Epidermal melanocyte (primary cell): Measurements from ENCODE around the gene PTF1A.

Experiments used
- DNase-seq: peaks from one replicate; pipeline ENCODE4 v3.0.0; 2011; ENCODE audit warnings: low spot score; ENCODE audit not compliant: insufficient read length

PTF1A gene, protein sequence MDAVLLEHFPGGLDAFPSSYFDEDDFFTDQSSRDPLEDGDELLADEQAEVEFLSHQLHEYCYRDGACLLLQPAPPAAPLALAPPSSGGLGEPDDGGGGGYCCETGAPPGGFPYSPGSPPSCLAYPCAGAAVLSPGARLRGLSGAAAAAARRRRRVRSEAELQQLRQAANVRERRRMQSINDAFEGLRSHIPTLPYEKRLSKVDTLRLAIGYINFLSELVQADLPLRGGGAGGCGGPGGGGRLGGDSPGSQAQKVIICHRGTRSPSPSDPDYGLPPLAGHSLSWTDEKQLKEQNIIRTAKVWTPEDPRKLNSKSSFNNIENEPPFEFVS

DNA sequence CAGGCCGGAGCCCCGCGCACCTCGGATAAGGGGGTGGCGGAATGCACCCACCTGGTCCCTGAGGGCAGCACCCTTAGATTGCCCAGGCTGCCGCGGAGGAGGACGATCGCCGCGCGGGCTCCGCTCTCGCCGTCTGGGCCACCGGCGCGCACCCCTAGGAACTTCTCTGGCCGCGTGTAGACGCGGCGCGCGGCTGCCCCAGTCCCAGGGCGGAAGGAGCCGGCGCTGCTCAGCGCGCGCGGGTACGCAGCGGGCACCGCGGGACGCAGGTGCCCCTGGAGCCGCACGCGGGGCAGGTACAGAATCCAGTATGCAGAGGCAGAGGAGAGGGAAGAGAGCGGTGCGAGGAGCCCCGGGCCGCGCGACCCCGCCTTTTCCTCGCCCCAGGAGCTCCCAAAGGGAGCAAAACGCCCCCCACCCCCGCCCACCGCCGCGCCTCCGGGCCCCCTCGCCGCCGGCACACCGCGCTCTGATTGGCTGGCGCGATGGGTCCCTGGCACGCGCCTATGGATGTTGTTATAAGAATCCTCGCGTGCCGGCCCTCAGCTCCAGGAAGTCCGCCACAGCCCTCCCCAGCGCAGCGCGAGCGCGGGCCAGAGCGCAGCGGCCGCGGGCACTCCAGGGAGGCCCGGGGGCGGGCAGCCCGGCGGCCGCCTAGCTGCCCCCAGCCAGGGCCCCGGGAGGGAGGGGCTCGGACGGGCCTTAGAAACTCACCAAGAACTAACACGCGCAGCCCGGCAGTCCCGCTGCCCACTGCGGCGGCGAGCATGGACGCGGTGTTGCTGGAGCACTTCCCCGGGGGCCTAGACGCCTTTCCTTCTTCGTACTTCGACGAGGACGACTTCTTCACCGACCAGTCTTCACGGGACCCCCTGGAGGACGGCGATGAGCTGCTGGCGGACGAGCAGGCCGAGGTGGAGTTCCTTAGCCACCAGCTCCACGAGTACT lies at the start of gene PTF1A:
TSS of gene PTF1A (plus strand) at position 549 of the 948 bp plus-strand sequence. CDS start at position 768, 219 bp downstream.
- DNase-seq: no peak

DNA sequence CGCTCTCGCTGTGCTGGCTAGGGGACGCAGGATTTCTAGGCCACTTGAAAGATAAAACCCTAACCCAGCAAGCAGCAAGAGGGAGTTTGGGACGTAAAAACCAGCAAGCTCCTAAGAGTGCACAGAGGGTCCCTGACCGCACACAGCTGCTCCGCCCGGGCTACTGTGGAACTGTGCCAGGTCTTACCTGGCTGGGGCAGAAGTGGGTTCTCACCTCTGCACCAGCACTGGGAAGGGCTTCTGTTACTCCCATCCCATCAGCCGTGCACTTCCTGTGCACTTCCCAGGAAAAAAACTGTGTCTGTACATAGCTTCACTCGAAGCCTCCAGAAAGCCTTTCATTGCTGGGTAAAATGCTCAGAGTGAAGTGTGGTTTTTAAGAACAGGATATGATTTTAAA lies 45.9 kb upstream of the PTF1A start:
- DNase-seq: no peak

GRCh38 chr10:23147035-23147434 lies 45.1 kb upstream of the PTF1A start:
- DNase-seq: no peak

DNA sequence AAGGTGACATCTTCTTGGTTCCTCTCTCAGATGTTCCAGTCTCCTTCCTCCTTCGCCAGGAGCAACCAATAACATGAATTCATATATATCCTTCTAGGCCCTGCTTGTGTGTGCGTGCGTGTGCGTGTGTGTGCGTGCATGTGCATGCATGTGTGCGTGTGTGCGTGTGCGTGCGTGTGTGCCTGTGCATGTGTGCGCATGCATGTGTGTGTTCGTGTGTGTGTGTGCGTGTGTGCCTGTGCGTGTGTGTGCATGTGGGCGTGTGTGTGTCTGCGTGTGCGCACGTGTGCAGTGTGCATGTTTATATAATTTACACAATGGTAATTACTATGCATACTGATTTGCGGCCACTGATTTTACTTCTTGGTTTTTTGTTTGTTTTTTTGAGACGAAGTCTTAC lies 43.9 kb upstream of the PTF1A start:
- no peak for DNase-seq

GRCh38 chr10:23150091-23150490 lies 42.0 kb upstream of the PTF1A start:
- DNase-seq: no peak

GRCh38 chr10:23150610-23151009 lies 41.5 kb upstream of the PTF1A start:
- no peak for DNase-seq

DNA sequence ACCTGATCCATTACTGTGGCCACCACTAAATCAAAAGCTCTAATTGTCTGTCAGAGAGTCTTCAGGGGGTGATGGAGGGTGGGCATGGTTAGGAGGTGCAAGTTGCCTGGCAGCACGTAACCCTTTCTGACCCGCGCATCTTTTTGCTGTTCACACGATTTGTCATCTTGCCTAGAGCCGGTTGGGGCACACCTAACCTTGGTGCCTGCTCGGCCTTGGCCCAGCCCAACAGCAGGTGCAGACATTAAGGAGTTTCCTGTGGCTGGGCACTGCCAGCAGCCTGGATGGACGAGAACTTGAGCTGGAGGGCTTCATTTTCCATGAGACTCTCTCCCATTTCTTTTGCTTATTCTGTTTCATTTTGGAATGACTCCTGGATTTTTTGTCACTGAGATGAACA lies 41.0 kb upstream of the PTF1A start:
- DNase-seq: no peak

DNA sequence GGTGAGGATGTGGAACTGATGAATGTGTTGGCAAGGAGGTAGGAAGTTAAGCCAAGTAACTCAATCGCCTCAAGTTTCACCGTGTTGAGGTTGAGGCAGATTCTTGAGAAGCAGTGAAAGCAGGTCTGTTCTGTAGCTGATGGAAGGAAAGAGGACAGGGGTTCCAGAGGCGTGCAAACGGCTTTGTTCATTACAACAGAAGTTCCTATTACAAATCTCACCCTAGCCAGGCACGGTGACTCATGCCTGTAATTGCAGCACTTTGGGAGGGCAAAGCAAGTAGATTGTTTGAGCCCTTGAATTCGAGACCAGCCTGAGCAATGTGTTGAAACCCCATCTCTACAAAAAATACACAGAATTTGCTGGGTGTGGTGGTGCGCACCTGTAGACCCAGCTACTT lies 36.9 kb upstream of the PTF1A start:
- DNase-seq: no peak

DNA sequence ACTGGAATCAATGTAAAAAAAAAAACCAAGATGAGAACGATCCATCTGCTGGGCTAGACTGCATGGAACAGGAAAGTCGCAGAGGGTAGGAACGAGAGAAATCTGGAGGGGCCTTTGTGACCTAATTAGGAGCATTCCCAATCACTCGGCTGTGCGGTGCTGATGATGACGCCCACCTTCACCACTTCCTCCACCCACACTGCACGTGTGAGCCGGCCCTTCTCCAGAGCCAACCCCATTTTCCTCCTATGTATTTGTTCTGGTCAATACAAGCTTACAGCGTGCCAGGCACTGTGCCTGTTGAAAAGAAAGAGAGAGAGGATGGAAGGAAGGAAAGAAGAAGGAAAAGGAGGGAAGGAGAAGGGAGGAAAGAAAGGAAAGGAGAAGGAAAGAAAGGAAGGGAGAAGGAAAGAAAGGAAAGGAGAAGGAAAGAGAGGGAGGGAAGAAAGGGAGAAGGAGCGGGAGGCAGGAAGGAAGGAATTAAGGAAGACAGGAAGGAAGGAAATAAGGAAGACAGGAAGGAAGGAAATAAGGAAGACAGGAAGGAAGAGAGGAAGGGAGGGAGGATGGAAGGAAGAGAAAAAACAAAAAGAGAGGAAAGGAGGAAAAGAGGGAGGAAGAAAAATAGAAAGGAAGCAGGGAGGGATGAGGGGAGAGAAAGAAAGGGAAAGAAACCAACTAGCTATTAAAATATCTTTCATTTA lies 35.5 kb upstream of the PTF1A start:
- no peak for DNase-seq

DNA sequence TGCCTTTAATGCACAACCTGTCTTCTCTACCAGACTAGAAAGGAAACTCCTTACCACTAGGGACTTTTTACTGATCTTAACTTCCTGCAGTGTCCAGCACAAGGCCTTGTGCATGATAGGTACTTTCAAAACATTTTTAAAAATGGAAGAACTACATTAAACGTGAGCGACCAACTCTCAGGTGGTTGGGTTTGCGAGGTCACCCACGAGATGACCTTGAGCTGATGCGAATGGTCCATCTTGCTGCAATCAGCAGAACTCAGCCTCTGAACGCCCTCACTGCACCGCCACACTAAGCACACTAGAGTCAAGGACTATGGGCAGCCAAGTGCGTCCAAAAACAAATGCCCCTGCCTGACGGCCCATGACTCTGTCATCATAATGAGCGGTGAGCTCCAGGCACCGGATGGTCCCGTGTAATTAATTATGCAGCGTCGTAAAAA lies 34.9 kb upstream of the PTF1A start:
- DNase-seq: no peak

- no peak for DNase-seq
Measured at GRCh38 chr10:23157691-23158369, 34.3 kb upstream of the PTF1A start.

GRCh38 chr10:23158370-23158769 lies 33.7 kb upstream of the PTF1A start:
- peak; percentile 75 for DNase-seq

GRCh38 chr10:23171232-23171876 lies 20.8 kb upstream of the PTF1A start:
- no peak for DNase-seq

- DNase-seq: no peak
Measured at GRCh38 chr10:23172429-23173213, 19.5 kb upstream of the PTF1A start.

DNA sequence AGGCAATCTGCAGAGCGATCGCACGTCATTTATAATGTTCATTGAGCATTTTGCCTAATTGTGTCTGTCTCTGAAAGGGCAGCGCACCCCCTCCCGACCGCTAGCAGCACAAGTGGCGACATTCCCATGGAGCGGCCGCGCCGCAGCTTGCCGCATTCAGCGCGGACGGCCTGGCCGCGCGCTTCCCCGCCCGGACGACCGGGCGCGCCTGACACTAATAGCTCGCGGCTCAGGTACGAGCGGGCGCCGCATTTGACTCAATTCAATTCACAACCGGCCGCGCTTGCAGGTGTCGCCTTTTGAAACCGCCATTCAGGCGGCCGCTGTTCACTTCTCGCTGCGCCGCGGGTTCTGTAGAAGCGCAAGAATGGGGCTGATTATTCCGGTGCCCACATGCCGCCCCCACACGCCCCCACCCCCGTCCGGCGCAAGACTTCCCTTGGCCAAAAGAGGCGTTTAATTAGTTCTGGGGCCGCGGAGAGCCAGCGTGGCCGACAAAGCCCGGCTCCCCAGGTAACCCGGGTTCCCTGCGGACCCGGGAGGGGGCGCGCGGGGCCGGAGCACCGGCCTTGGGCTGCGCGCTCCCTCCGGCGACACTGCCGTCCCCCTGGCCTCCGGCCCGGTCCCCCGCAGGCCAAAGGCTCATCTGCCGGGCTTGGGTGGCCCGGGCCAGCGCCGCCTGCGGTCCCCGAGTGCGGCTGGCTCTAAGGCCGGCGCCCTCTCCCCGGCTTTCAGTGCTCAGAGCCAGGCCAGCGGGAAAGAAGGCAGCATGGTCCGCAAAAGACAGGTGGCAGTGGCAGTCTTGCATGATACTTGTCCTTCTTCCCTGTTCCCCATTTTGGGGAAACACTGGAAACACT lies 18.7 kb upstream of the PTF1A start:
- no peak for DNase-seq

GRCh38 chr10:23174074-23174976 lies 17.8 kb upstream of the PTF1A start:
- no peak for DNase-seq

DNA sequence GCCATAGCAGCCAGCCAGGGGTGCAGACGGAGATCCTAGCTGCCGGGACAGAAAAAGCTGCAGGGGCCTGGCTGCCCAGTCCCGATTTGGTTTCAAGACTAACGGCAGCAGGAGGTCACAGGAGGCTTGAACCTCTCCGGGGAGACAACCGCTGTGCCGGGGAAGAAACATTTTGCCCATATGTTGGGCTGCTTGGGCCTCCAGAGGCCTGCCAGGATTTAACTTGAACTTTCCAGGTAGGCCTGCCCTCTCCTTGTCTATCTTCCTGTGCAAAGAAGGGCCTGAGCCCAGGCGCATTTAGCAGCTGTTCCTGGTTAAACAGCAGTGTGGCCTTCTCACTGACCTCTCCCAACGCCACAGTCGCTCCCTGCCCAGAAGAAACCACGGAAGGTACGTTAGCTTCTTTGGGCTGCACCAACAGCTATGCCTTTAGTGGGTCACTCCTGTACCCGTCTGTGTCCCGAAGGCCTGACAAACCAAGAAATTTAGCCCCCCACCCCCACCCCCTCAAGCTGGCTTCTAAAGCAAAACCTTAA lies 17.1 kb upstream of the PTF1A start:
- no peak for DNase-seq

DNA sequence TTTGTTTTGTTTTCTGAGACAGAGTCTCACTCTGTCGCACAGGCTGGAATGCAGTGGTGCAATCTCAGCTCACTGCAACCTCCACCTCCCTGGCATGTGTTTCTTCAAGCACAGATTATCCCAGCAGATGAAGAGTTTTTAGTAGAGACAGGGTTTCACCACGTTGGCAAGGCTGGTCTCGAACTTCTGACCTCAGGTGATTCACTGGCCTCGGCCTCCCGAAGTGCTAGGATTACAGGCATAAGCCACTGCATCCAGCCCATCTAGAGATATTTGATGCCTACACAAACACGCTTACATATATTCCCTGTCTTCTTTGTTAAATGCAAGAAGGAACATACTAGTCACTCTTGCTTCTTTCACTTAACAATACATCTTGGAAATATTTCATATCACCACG lies 5.9 kb upstream of the PTF1A start:
- no peak for DNase-seq
